Fibroblast of villous mesenchyme (primary cell): ENCODE results near the gene SLU7. TPM values are rescaled to one million over a fixed set of nuclear protein-coding genes. Genes with fewer than 3 reads are reported as not detected.

Experiments used
- DNase-seq: peaks from one replicate; pipeline ENCODE4 v3.0.0-alpha.2; 2010; ENCODE audit warnings: low read depth
- H3K4me3 ChIP-seq: 2 replicates; pipeline ENCODE4 v1.5.1; 2011; ENCODE audit warnings: low read depth, mild to moderate bottlenecking, low read length
- total RNA-seq: library from RNA; depleted of rRNA; stranded (reverse); fragments of >200 nt; gene quantifications from 2 replicates; pipeline ENCODE4 v1.2.3, GENCODE V29; 2012
- TF ChIP-seq, protein P1 (sequence below): IDR thresholded peaks from 2 replicates; pipeline ENCODE4 v1.5.1; 2012; ENCODE audit warnings: low read depth, mild to moderate bottlenecking, low read length; ENCODE audit not compliant: insufficient read depth

SLU7 gene
- total RNA-seq, 1 donor = 48.4 TPM

GRCh38 chr5:160419458-160420330 lies 813 bp upstream of the SLU7 start:
- peak overlapping the region; percentile 93 for H3K4me3 ChIP-seq
- TF ChIP-seq, protein P1, sequence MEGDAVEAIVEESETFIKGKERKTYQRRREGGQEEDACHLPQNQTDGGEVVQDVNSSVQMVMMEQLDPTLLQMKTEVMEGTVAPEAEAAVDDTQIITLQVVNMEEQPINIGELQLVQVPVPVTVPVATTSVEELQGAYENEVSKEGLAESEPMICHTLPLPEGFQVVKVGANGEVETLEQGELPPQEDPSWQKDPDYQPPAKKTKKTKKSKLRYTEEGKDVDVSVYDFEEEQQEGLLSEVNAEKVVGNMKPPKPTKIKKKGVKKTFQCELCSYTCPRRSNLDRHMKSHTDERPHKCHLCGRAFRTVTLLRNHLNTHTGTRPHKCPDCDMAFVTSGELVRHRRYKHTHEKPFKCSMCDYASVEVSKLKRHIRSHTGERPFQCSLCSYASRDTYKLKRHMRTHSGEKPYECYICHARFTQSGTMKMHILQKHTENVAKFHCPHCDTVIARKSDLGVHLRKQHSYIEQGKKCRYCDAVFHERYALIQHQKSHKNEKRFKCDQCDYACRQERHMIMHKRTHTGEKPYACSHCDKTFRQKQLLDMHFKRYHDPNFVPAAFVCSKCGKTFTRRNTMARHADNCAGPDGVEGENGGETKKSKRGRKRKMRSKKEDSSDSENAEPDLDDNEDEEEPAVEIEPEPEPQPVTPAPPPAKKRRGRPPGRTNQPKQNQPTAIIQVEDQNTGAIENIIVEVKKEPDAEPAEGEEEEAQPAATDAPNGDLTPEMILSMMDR = no peak
- peak; percentile 16 for DNase-seq

- peak; percentile 97 for DNase-seq
- H3K4me3 ChIP-seq = peak within 1 kb of the TSS; percentile 72
Observed at GRCh38 chr5:160399402-160400353, 19.2 kb downstream of the SLU7 start, which contains the start of gene FAM200C. Gene FAM200C, minus strand, starts transcription at chr5:160400054. Its CDS starts 4,564 bp downstream, at chr5:160395490.

DNA sequence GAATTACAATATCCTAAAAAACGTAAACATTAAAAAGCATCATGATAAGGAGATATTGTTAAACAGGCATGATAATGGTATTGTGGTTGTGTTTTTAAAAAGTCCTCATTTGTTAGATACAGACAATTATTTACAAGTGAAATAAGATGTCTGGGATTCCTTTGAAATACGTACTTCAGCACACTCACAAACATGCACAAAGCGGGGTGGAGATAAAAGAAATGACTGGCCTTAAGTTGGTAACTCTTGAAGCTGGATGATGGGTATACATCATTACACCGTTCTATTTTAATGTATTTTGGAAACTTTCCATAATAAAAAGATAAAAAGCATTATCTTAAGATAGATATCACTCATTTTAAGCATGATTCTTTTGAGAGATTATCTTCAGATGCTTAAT lies 20.1 kb downstream of the SLU7 start:
- peak; percentile 64 for DNase-seq
- TF ChIP-seq, protein P1 = no peak
- peak overlapping the region; percentile 72 for H3K4me3 ChIP-seq

More at GRCh38 chr5:160399402-160400353, 19.2 kb downstream of the SLU7 start, which contains the start of gene FAM200C:
- TF ChIP-seq, protein P1 = no peak

GRCh38 chr5:160397492-160397891 lies 21.4 kb downstream of the SLU7 start:
- TF ChIP-seq, protein P1 = no peak
- DNase-seq = no peak
- no peak overlapping the region for H3K4me3 ChIP-seq

GRCh38 chr5:160395111-160395510 lies 23.8 kb downstream of the SLU7 start:
- no peak overlapping the region for H3K4me3 ChIP-seq
- TF ChIP-seq, protein P1 = no peak
- DNase-seq = no peak
